WTC11 (cell line): Measurements from ENCODE around the gene ENOX2.

ENCODE experiments used
- CTCF ChIP-seq: fragments of 200-600 bp; IDR thresholded peaks from 2 replicates; pipeline ENCODE4 v1.8.0; 2022; ENCODE audit warnings: antibody characterized with exemption
- NR2C2 ChIP-seq: sonication (generic); formaldehyde crosslinking; IDR thresholded peaks from 2 replicates; pipeline ENCODE4 v1.8.0; 2022; ENCODE audit warnings: mild to moderate bottlenecking, missing genetic modification reagents
- PRDM15 ChIP-seq: sonication (generic); formaldehyde crosslinking; IDR thresholded peaks from 2 replicates; pipeline ENCODE4 v1.8.0; 2022; ENCODE audit warnings: missing genetic modification reagents
- ZNF423 ChIP-seq: fragments of 250-450 bp; sonication (Bioruptor Pico); IDR thresholded peaks from 2 replicates; pipeline ENCODE4 v2.1.2; 2022; ENCODE audit warnings: mild to moderate bottlenecking, moderate library complexity

- TF ChIP-seq NR2C2 (CRISPR knock-in tag) (no peak), CTCF (no peak), PRDM15 (CRISPR knock-in tag) (no peak), ZNF423 (CRISPR knock-in tag) (no peak)
Observed at GRCh38 chrX:130834149-130834548, 68.9 kb downstream of the ENOX2 start.
